Mesendoderm (in vitro differentiated cells): ENCODE results near the gene LRRC8A.

Experiments used
- DNase-seq: peaks from one replicate; pipeline ENCODE4 v3.0.0; 2013
- H2AK5ac ChIP-seq: 2 replicates; pipeline ENCODE4 v1.6.1; 2013; ENCODE audit warnings: low read length, inconsistent platforms
- H2BK120ac ChIP-seq: 2 replicates; pipeline ENCODE4 v1.6.1; 2013; ENCODE audit warnings: low read depth, mild to moderate bottlenecking, low read length, moderate library complexity, mixed read lengths
- H2BK15ac ChIP-seq: replicated peaks from 2 replicates; pipeline ENCODE4 v1.6.1; 2013; ENCODE audit warnings: low read depth, mild to moderate bottlenecking, moderate library complexity
- H2BK5ac ChIP-seq: 2 replicates; pipeline ENCODE4 v1.6.1; 2013; ENCODE audit warnings: low read length, inconsistent platforms
- H3K18ac ChIP-seq: 2 replicates; pipeline ENCODE4 v1.6.1; 2013; ENCODE audit warnings: mild to moderate bottlenecking, low read length, mixed read lengths
- H3K23ac ChIP-seq: one replicate; pipeline ENCODE4 v1.6.1; 2013; ENCODE audit warnings: low read length
- H3K27ac ChIP-seq: 2 replicates; pipeline ENCODE4 v1.5.1; 2013; ENCODE audit warnings: low read depth, mild to moderate bottlenecking, inconsistent platforms, low read length, moderate library complexity
- H3K27me3 ChIP-seq: 2 replicates; pipeline ENCODE4 v1.6.1; 2013; ENCODE audit warnings: low read length, control low read depth, mild to moderate bottlenecking, inconsistent platforms; ENCODE audit not compliant: insufficient read depth, poor library complexity
- H3K36me3 ChIP-seq: 2 replicates; pipeline ENCODE4 v1.6.1; 2013; ENCODE audit warnings: low read length, inconsistent platforms; ENCODE audit not compliant: control insufficient read depth, insufficient read depth
- H3K4ac ChIP-seq: one replicate; pipeline ENCODE4 v1.6.1; 2013; ENCODE audit warnings: low read depth, mild to moderate bottlenecking, low read length, moderate library complexity
- H3K4me1 ChIP-seq: 2 replicates; pipeline ENCODE4 v1.6.1; 2013; ENCODE audit warnings: low read depth, low read length, inconsistent platforms; ENCODE audit not compliant: control insufficient read depth
- H3K4me2 ChIP-seq: 2 replicates; pipeline ENCODE4 v1.6.1; 2013; ENCODE audit warnings: low read length
- H3K4me3 ChIP-seq: 2 replicates; pipeline ENCODE4 v1.5.1; 2013; ENCODE audit warnings: mild to moderate bottlenecking, low read length
- H3K56ac ChIP-seq: one replicate; pipeline ENCODE4 v1.6.1; 2013; ENCODE audit warnings: low read length
- H3K79me1 ChIP-seq: 2 replicates; pipeline ENCODE4 v1.6.1; 2013; ENCODE audit warnings: low read length, inconsistent platforms
- H3K79me2 ChIP-seq: 2 replicates; pipeline ENCODE4 v1.6.1; 2013; ENCODE audit warnings: mild to moderate bottlenecking, low read length; ENCODE audit not compliant: control insufficient read depth, insufficient read depth
- H3K9ac ChIP-seq: 2 replicates; pipeline ENCODE4 v1.6.1; 2013; ENCODE audit warnings: low read length, inconsistent platforms
- H4K5ac ChIP-seq: one replicate; pipeline ENCODE4 v1.6.1; 2013; ENCODE audit warnings: low read length
- H4K8ac ChIP-seq: one replicate; pipeline ENCODE4 v1.6.1; 2013; ENCODE audit warnings: low read depth, mild to moderate bottlenecking, control low read depth, low read length, moderate library complexity
- WGBS: extraction: QIAGEN DNeasy Blood & Tissue Kit; methylation state at CpG from one replicate; pipeline ENCODE4 v1.1.7; 2013; ENCODE audit warnings: low lambda C conversion rate, missing lambda C conversion rate; ENCODE audit not compliant: insufficient coverage; ENCODE audit errors: extremely low coverage; 5-methylcytosine and 5-hydroxymethylcytosine counted together

LRRC8A gene

GRCh38 chr9:128899566-128900322 is 17.8 kb downstream of the LRRC8A start:
- H3K18ac ChIP-seq, result no peak overlapping the region

DNA sequence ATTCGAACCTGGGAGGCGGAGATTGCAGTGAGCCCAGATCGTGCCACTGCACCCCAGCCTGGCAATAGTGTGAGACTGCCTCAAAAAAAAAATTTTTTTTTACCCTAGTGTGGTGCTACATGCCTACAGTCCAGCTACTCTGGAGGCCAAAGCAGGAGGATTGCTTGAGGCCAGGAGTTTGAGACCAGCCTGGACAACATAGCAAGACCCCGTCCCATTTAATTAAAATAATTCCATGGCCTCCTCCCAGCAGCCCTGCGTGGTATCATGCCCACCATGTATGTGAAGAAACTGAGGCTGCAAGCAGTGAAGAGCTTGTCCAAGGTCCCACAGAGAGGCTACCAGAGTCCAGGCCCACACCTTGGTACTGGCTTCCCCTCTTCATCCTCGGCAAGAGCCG is 19.4 kb downstream of the LRRC8A start:
- no peak overlapping the region for H3K27ac ChIP-seq
- H2BK15ac ChIP-seq, result no peak overlapping the region
- no peak for DNase-seq
- no peaks in the 10 kb centered on the region for H3K4me1 ChIP-seq
- no peak overlapping the region for H4K5ac ChIP-seq
- no peak overlapping the region for H2AK5ac ChIP-seq
- no peak overlapping the region for H3K18ac ChIP-seq
- no peak overlapping the region for H3K4me3 ChIP-seq
- H3K4ac ChIP-seq, result no peak overlapping the region
- WGBS, result no CpG with 5 or more reads among the region's 7 CpGs
- no peak overlapping the region for H2BK120ac ChIP-seq
- no peak overlapping the region for H3K23ac ChIP-seq
- H4K8ac ChIP-seq, result no peak overlapping the region
- no peak overlapping the region for H3K56ac ChIP-seq
- H2BK5ac ChIP-seq, result no peak overlapping the region
- no peaks in the 10 kb centered on the region for H3K27me3 ChIP-seq
- no peak overlapping the region for H3K9ac ChIP-seq
- peaks cover 13% of the 10 kb centered on the region for H3K79me2 ChIP-seq
- no peak overlapping the region for H3K4me2 ChIP-seq
- H3K79me1 ChIP-seq, result peaks cover 11% of the 10 kb centered on the region
- H3K36me3 ChIP-seq, result peaks cover 2% of the 10 kb centered on the region

More at GRCh38 chr9:128899566-128900322, 17.8 kb downstream of the LRRC8A start:
- Histone ChIP-seq H3K79me2 (peaks cover 17% of the 10 kb centered on the region), H3K36me3 (peaks cover 2% of the 10 kb centered on the region), H2BK120ac (no peak overlapping the region), H3K56ac (no peak overlapping the region), H2BK15ac (no peak overlapping the region), H3K4ac (no peak overlapping the region), H3K27me3 (no peaks in the 10 kb centered on the region), H3K4me1 (no peaks in the 10 kb centered on the region), H4K5ac (no peak overlapping the region), H4K8ac (no peak overlapping the region), H3K9ac (no peak overlapping the region), H2AK5ac (no peak overlapping the region), H3K79me1 (peaks cover 8% of the 10 kb centered on the region), H3K27ac (no peak overlapping the region), H3K4me2 (no peak overlapping the region), H3K4me3 (no peak overlapping the region), H3K23ac (no peak overlapping the region), H2BK5ac (no peak overlapping the region)
- no CpG with 5 or more reads among the region's 8 CpGs for WGBS
- no peak for DNase-seq

GRCh38 chr9:128901822-128902221 is 19.9 kb downstream of the LRRC8A start:
- Histone ChIP-seq H4K5ac (no peak overlapping the region), H3K23ac (no peak overlapping the region), H2BK15ac (no peak overlapping the region), H3K36me3 (peaks cover 2% of the 10 kb centered on the region), H2BK5ac (no peak overlapping the region), H3K27me3 (no peaks in the 10 kb centered on the region), H3K4me1 (no peaks in the 10 kb centered on the region), H3K4me2 (no peak overlapping the region), H3K79me2 (peaks cover 13% of the 10 kb centered on the region), H3K56ac (no peak overlapping the region), H3K27ac (no peak overlapping the region), H3K4ac (no peak overlapping the region), H3K9ac (no peak overlapping the region), H4K8ac (no peak overlapping the region), H2AK5ac (no peak overlapping the region), H3K18ac (no peak overlapping the region), H3K4me3 (no peak overlapping the region), H3K79me1 (peaks cover 11% of the 10 kb centered on the region), H2BK120ac (no peak overlapping the region)
- WGBS, result no CpG with 5 or more reads among the region's 5 CpGs
- no peak for DNase-seq

DNA sequence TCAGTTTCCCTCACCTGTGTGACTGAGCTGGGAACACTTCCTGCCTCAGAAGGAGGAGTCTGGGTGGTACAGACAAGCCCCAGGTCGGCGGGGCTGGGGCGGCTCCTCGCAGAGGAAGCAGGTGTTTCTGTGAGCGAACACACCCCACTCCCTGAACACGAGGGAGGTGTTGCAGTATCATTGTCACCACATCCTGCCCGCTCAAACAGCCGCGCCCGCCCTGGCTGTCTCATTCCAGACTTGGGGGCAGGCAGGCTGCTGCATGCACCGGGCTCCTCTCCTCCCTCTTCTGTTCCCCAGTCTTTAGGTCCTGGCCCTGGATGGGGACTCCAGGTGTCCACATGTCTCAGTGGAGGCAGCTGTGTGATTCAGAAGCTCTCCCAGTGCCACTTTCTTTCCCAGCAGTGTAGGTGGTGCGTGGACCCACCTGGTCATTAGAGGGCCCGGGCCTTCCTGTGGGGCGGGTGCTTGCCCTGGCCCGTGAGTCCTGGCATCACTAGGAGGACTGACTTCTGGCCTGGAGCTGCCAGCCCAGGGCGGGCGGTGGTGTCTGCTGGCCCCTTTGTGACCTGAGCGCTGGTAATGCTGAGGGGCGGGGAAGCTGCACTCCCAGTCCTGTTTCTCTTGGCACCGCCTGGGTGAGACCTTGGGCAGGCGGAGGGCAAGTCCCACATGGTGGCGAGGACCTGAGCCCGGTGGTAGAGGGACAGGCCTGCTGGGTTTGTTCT is 20.6 kb downstream of the LRRC8A start:
- H2BK15ac ChIP-seq, result no peak overlapping the region
- WGBS, result no CpG with 5 or more reads among the region's 23 CpGs
- no peaks in the 10 kb centered on the region for H3K27me3 ChIP-seq
- H3K4me1 ChIP-seq, result no peaks in the 10 kb centered on the region
- no peak overlapping the region for H2BK120ac ChIP-seq
- no peak overlapping the region for H3K4me2 ChIP-seq
- peaks cover 12% of the 10 kb centered on the region for H3K79me2 ChIP-seq
- no peak overlapping the region for H2BK5ac ChIP-seq
- peaks cover 11% of the 10 kb centered on the region for H3K79me1 ChIP-seq
- H4K5ac ChIP-seq, result no peak overlapping the region
- no peak for DNase-seq
- H3K4me3 ChIP-seq, result no peak overlapping the region
- H3K9ac ChIP-seq, result no peak overlapping the region
- H3K4ac ChIP-seq, result no peak overlapping the region
- H3K18ac ChIP-seq, result no peak overlapping the region
- H3K36me3 ChIP-seq, result peaks cover 4% of the 10 kb centered on the region
- no peak overlapping the region for H2AK5ac ChIP-seq
- no peak overlapping the region for H3K23ac ChIP-seq
- H3K27ac ChIP-seq, result no peak overlapping the region
- no peak overlapping the region for H3K56ac ChIP-seq
- no peak overlapping the region for H4K8ac ChIP-seq

- Histone ChIP-seq H4K8ac (no peak overlapping the region), H3K23ac (no peak overlapping the region), H3K9ac (no peak overlapping the region), H2BK120ac (no peak overlapping the region), H3K4me1 (no peaks in the 10 kb centered on the region), H2BK5ac (no peak overlapping the region), H3K18ac (no peak overlapping the region), H3K4me3 (no peak overlapping the region), H3K27ac (no peak overlapping the region), H2AK5ac (no peak overlapping the region), H3K36me3 (peaks cover 7% of the 10 kb centered on the region), H3K56ac (no peak overlapping the region), H3K4ac (no peak overlapping the region), H4K5ac (no peak overlapping the region), H2BK15ac (no peak overlapping the region), H3K27me3 (no peaks in the 10 kb centered on the region), H3K4me2 (no peak overlapping the region), H3K79me2 (peaks cover 12% of the 10 kb centered on the region), H3K79me1 (peaks cover 12% of the 10 kb centered on the region)
- no peak for DNase-seq
- WGBS, result no CpG with 5 or more reads among the region's 2 CpGs
Measured at GRCh38 chr9:128903079-128903461, 21.1 kb downstream of the LRRC8A start.
